OCI-LY7 (cell line): Measurements from ENCODE around the gene TRIM7. TPM values are rescaled to one million over a fixed set of nuclear protein-coding genes. Genes with fewer than 3 reads are reported as not detected.

Source experiments
- BruUV-seq: library from RNA; stranded (reverse); fragments of 400-500 nt; replicated peaks from 2 replicates; lab custom pipeline; 2021; lab: Mats Ljungman, UMichigan
- CTCF ChIA-PET: fragments of 300-600 bp; sonication (Branson Sonifier 250); formaldehyde crosslinking; loops from one replicate; lab custom pipeline; 2022; ENCODE audit warnings: antibody characterized with exemption; ENCODE audit not compliant: unreplicated experiment; lab: Charles Lee
- POLR2A ChIA-PET: fragments of 300-600 bp; sonication (Branson Sonifier 250); formaldehyde crosslinking; loops from one replicate; lab custom pipeline; 2022; ENCODE audit warnings: antibody characterized with exemption; lab: Charles Lee
- DNase-seq: peaks from one replicate; pipeline ENCODE4 v3.0.0-alpha.2; 2015; ENCODE audit warnings: low spot score
- H2AFZ ChIP-seq: fragments of 200-600 bp; sonication (generic), shearing (Covaris generic); 2 replicates; pipeline ENCODE4 v1.6.1; 2014; ENCODE audit warnings: mild to moderate bottlenecking, antibody characterized with exemption, low read length, moderate library complexity
- H3K27ac ChIP-seq: fragments of 200-600 bp; sonication (generic); 2 replicates; pipeline ENCODE4 v1.5.1; 2014; ENCODE audit warnings: mixed run types, low read depth, mild to moderate bottlenecking, moderate library complexity, low read length, inconsistent platforms; ENCODE audit not compliant: poor library complexity, severe bottlenecking
- H3K36me3 ChIP-seq: fragments of 200-600 bp; sonication (generic); 2 replicates; pipeline ENCODE4 v1.6.1; 2014; ENCODE audit warnings: mild to moderate bottlenecking, antibody characterized with exemption, low read length, moderate library complexity, mixed read lengths; ENCODE audit not compliant: insufficient read depth
- H3K4me1 ChIP-seq: fragments of 200-600 bp; sonication (generic); 2 replicates; pipeline ENCODE4 v1.5.1; 2014; ENCODE audit warnings: mild to moderate bottlenecking, low read length; ENCODE audit not compliant: insufficient read depth, poor library complexity, severe bottlenecking
- H3K4me2 ChIP-seq: fragments of 200-600 bp; sonication (generic); 2 replicates; pipeline ENCODE4 v1.6.1; 2014; ENCODE audit warnings: mild to moderate bottlenecking, low read length
- H3K4me3 ChIP-seq: fragments of 200-600 bp; sonication (generic); 2 replicates; pipeline ENCODE4 v1.5.1; 2014; ENCODE audit warnings: mild to moderate bottlenecking, low read depth, low read length; ENCODE audit not compliant: poor library complexity, severe bottlenecking
- H3K79me2 ChIP-seq: fragments of 200-600 bp; sonication (generic); 2 replicates; pipeline ENCODE4 v1.6.1; 2016; ENCODE audit warnings: low read depth, mild to moderate bottlenecking, low read length, moderate library complexity, mixed read lengths; ENCODE audit not compliant: insufficient read depth
- H3K9me2 ChIP-seq: fragments of 200-600 bp; sonication (generic); 2 replicates; pipeline ENCODE4 v1.6.1; 2016; ENCODE audit warnings: mild to moderate bottlenecking, low read length, mixed read lengths; ENCODE audit not compliant: insufficient read depth
- H3K9me3 ChIP-seq: fragments of 200-600 bp; sonication (generic); 2 replicates; pipeline ENCODE4 v1.6.1; 2014; ENCODE audit warnings: mild to moderate bottlenecking, mixed run types, low read length, mixed read lengths
- H4K20me1 ChIP-seq: fragments of 200-600 bp; sonication (generic); 2 replicates; pipeline ENCODE4 v1.6.1; 2014; ENCODE audit warnings: mild to moderate bottlenecking, antibody characterized with exemption, low read length, moderate library complexity, mixed read lengths; ENCODE audit not compliant: insufficient read depth
- EZH2phosphoT487 ChIP-seq: fragments of 200-600 bp; sonication (generic); IDR thresholded peaks from 2 replicates; pipeline ENCODE4 v1.6.1; 2018; ENCODE audit warnings: low read depth, borderline replicate concordance, mild to moderate bottlenecking, mixed run types, antibody characterized with exemption, low read length, moderate library complexity, mixed read lengths
- intact Hi-C: fragments of 100-400 bp; cut with micrococcal nuclease; formaldehyde crosslinking; loops from one replicate; pipeline ENCODE4 v1.10.0; 2022; ENCODE audit not compliant: unreplicated experiment
- total RNA-seq, 2 experiments: library from RNA; depleted of rRNA in 1 of 2; stranded (reverse); fragments of >200 nt in 1 of 2; shearing (Covaris generic) in 1 of 2; gene quantifications; 2 replicates each; pipeline ENCODE4 v1.2.3, GENCODE V29; 2014 to 2022
- TF ChIP-seq, protein P1 (sequence below): fragments of 200-600 bp; sonication (generic); conservative IDR thresholded peaks from 2 replicates; pipeline ENCODE4 v1.5.1; 2014; ENCODE audit warnings: mild to moderate bottlenecking, antibody characterized with exemption, low read length, moderate library complexity, mixed read lengths

The TRIM7 gene
- total RNA-seq, 2 experiments from 2014 or later, result 0.22 to 1.8 TPM

DNA sequence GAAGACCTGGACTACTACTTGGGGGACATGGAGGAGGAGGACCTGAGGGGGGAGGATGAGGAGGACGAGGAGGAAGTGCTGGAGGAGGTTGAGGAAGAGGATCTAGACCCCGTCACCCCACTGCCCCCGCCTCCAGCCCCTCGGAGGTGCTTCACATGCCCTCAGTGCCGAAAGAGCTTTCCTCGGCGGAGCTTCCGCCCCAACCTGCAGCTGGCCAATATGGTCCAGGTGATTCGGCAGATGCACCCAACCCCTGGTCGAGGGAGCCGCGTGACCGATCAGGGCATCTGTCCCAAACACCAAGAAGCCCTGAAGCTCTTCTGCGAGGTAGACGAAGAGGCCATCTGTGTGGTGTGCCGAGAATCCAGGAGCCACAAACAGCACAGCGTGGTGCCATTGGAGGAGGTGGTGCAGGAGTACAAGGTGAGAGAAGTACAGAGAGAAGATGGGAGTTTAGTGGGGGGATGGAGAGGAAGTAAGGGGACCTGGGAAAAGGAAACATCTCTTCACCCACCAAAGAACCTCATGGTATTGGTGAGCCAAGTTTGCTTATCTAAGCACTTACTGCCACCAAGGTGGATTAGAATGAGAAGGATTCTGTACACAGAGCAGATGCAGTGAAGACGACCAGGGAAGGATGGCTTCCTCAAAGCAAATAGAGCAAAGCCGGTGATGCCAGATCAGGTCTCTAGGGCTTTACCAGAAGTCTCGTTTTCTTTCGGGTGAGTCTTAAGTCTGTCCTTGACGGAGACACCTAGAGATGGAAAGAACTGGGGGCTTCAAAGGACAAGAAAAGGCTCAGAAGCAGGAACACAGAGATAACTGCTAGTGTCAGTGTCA lies 19.6 kb upstream of the TRIM7 start:
- TF ChIP-seq, protein P1, sequence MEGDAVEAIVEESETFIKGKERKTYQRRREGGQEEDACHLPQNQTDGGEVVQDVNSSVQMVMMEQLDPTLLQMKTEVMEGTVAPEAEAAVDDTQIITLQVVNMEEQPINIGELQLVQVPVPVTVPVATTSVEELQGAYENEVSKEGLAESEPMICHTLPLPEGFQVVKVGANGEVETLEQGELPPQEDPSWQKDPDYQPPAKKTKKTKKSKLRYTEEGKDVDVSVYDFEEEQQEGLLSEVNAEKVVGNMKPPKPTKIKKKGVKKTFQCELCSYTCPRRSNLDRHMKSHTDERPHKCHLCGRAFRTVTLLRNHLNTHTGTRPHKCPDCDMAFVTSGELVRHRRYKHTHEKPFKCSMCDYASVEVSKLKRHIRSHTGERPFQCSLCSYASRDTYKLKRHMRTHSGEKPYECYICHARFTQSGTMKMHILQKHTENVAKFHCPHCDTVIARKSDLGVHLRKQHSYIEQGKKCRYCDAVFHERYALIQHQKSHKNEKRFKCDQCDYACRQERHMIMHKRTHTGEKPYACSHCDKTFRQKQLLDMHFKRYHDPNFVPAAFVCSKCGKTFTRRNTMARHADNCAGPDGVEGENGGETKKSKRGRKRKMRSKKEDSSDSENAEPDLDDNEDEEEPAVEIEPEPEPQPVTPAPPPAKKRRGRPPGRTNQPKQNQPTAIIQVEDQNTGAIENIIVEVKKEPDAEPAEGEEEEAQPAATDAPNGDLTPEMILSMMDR, result no peak
- H2AFZ ChIP-seq, result no peak overlapping the region; the same call in 1 of the 2 replicates
- H3K4me3 ChIP-seq, result peak overlapping the region; percentile 86
- peak overlapping the region; percentile 96 for H3K4me2 ChIP-seq
- peaks cover 34% of the 10 kb centered on the region for H3K79me2 ChIP-seq
- peaks cover 52% of the 10 kb centered on the region for H3K4me1 ChIP-seq
- intact Hi-C loops, result no loop called here
- H3K9me2 ChIP-seq, result no peaks in the 10 kb centered on the region
- H3K9me3 ChIP-seq, result no peaks in the 10 kb centered on the region
- POLR2A ChIA-PET, result interaction anchor here (1.2 to 3.6 kb wide), 4 partner anchors 20 to 53 kb away, joined by 3 to 20 read pairs (median 6); partner anchors contain the start of genes RACK1 and TRIM52
- BruUV-seq, result no TSS peak
- peak; percentile 68 for DNase-seq
- H4K20me1 ChIP-seq, result peaks cover 5% of the 10 kb centered on the region; the same call in 1 of the 2 replicates
- peak overlapping the region; percentile 97 for H3K27ac ChIP-seq
- H3K36me3 ChIP-seq, result peaks cover 44% of the 10 kb centered on the region
- CTCF ChIA-PET, result interaction anchor here (0.6 kb wide), 1 partner anchor 40 kb away, joined by 4 read pairs; no protein-coding TSS in a partner anchor

DNA sequence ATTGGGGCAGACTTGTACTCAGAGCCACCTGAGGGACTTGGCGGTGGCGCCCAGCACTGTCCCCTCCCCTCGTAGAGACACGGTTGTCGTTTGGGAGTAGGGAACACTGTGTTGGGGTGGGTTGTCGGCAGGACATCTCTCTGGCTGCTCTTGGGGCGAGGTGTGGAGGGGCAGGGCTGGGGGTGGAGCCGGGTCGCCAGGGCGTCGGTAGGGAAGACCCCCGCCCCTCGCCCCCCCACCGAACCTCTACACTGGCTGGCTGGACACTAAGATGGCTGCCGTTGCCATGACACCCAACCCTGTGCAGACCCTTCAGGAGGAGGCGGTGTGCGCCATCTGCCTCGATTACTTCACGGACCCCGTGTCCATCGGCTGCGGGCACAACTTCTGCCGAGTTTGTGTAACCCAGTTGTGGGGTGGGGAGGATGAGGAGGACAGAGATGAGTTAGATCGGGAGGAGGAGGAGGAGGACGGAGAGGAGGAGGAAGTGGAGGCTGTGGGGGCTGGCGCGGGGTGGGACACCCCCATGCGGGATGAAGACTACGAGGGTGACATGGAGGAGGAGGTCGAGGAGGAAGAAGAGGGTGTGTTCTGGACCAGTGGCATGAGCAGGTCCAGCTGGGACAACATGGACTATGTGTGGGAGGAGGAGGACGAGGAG lies 18.9 kb upstream of the TRIM7 start:
- Histone ChIP-seq H2AFZ (no peak overlapping the region; the same call in 1 of the 2 replicates), H4K20me1 (peaks cover 5% of the 10 kb centered on the region; the same call in 1 of the 2 replicates), H3K4me2 (peak overlapping the region; percentile 96), H3K27ac (peak overlapping the region; percentile 97), H3K4me1 (peaks cover 45% of the 10 kb centered on the region), H3K4me3 (peak overlapping the region; percentile 86), H3K36me3 (peaks cover 36% of the 10 kb centered on the region), H3K9me2 (no peaks in the 10 kb centered on the region), H3K79me2 (peaks cover 34% of the 10 kb centered on the region), H3K9me3 (no peaks in the 10 kb centered on the region)
- CTCF ChIA-PET, result interaction anchor here (0.6 kb wide), 2 partner anchors 30 to 1624 kb away, joined by 3 to 5 read pairs; no protein-coding TSS in a partner anchor
- peak; percentile 63 for DNase-seq
- intact Hi-C loops, result loop anchor here (1.0 to 2.0 kb wide), 7 partner anchors 19 to 419 kb away; partner anchors contain the start of genes RACK1, TRIM52 and ZFP62
- POLR2A ChIA-PET, result interaction anchor here (1.0 to 3.6 kb wide), 7 partner anchors 11 to 52 kb away, joined by 3 to 20 read pairs (median 3); partner anchors contain the start of genes RACK1 and TRIM52
- BruUV-seq, result TSS peak; percentile 73
- TF ChIP-seq, protein P1, result no peak
- no peak for TF ChIP-seq EZH2phosphoT487
